G401 (cell line): ENCODE measurements around the gene CFAP69. TPM values are rescaled to one million over a fixed set of nuclear protein-coding genes. Genes with fewer than 3 reads are reported as not detected.

Source experiments
- DNase-seq: peaks from one replicate; pipeline ENCODE4 v3.0.0-alpha.2; 2015; ENCODE audit warnings: low spot score
- in situ Hi-C: cut with HindIII; loops from 2 replicates; pipeline ENCODE4 v1.10.0; 2016; ENCODE audit warnings: low sequenced_read_pairs, mixed read lengths
- total RNA-seq: library from RNA; depleted of rRNA; stranded (reverse); fragments of >200 nt; shearing (Covaris generic); gene quantifications from 2 replicates; pipeline ENCODE4 v1.2.3, GENCODE V29; 2014

CFAP69 gene
- total RNA-seq, 1 experiment from 2014 or later: 3.3 TPM

DNA sequence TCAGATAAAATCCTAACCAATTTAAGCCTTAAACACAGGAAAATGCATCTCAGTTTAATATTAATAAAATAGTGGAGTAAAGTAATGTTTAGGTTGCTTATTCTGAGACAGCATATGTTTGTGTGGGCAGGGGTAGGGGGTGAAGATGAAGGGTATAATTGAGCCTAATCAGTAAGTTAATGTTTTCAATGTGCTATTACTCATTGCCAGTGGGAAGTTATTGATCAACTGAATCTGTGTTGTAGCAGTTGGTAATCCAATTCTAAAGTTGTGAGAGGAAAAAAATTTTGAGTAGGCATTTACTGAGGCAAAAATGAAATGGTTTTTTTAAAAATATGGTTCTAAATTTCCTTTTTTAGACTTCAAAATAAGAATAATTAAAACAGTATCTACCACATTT, 16.5 kb downstream of the CFAP69 start:
- no peak for DNase-seq
- in situ Hi-C loops: no loop called here

DNA sequence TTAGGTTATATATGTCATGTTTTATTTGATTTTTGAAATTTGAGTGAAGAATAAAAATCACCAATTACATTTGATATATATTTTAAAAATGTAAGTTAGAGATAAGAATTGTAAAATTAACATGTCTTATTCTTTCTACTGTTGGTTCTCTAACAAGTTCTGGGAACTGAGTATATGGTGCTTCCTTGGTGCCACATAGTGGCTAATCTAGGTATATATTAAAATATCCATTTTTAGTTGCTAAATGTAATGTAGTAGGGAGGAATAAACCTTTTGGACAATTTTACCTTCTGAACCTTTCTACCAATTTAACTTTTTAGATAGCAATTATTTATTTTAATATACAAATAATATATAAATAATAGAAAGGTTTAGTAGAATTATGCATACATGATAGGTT, 17.5 kb downstream of the CFAP69 start:
- DNase-seq: peak; percentile 44
- in situ Hi-C loops: no loop called here

DNA sequence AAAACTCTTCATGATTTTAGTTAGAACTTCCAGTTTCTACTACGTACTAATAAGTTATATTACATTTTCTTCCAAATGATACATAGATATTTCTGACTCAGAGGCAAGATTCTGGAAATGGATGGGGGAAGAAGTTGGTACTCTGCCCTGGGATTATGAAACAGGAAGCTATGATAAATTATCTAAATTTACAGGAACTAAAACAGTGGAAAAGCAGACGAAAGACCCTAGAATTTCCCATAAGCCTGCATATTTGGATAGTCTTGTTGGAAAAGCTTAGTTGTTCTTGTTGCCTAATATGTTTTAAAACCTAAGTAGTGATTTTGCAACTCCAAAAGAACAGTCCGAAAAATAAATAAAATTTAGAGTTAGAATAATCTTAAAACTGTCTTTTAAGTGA, 21.8 kb downstream of the CFAP69 start:
- no peak for DNase-seq
- in situ Hi-C loops: no loop called here

DNA sequence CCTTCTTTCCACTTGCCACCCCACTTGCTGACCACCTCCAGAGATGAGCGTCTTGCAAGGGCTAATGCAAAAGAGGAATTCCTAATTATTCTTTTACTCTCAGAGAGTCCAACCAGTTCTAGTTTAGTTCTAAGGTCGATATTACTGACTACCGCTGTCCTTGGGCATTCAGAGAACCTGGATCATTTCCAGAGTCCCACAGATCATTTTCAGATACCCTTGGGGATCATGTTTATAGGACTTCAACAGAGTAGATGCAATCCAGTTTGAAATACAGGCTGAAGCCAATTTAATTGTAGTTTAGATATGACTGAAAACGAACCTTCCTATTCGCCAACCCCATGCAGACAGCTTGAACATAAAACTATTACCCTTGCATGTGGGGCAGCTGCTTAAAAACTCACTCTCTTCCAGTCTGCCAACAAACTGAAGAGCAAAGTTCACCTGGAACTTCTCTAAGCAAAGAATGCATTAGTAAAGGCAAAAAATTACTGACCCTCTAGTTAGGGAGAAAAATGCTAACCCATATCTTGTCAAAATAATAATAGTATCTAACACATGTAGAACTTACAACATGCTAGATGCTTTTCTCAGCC, 22.4 kb downstream of the CFAP69 start:
- DNase-seq: no peak
- in situ Hi-C loops: no loop called here

DNA sequence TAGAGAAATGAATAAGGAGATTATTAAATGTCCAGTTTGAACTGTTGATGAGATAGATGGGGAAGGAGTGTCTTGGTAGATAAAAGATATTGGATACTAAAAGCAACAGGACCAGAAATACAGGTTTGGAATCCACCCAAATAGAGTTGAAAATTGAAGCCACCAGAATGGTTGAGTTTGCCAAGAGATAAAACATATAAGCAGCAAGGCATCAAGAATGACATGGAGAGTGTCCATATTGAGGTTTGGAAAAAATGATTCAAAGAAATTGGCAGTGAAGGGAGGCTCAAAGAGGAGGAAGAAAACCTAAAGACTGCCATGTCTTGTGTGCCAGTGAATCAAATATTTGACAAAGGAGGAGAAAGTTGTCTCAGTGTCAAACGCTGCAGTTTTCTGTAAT, 24.2 kb downstream of the CFAP69 start:
- in situ Hi-C loops: no loop called here
- DNase-seq: no peak

DNA sequence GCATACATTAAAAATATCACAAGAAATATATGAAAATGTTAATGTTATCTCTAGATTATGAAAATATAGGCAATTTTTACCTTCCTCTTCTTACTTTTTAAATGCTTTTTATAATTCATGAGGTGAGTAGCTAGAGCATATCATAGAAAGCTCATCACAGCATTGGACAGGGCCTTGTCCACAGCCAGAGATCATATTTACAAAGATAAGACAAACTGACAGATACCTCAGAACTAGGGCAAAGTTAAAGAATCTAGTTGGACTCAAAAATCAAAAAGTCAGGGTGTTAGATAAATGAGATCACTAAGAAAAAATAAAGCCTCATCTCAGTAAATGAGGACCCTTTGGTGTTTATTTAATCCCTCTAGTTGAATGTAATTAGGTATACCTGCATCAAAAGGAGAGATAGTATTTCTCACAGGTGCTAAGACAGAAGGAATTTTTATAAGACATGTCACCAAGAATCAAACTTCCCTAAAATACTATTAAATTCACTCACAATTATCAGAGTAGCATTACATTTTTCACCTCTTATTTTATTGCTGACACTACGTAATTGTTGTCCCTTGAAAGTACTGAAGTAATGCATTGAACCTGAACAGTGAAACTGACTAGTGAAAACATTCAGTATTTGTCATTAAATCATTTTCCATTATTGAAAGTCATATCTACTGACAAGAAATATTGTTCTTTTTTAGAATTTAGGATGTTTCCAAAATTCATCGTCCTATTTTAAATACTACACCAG, 25.6 kb downstream of the CFAP69 start:
- DNase-seq: no peak
- in situ Hi-C loops: no loop called here

DNA sequence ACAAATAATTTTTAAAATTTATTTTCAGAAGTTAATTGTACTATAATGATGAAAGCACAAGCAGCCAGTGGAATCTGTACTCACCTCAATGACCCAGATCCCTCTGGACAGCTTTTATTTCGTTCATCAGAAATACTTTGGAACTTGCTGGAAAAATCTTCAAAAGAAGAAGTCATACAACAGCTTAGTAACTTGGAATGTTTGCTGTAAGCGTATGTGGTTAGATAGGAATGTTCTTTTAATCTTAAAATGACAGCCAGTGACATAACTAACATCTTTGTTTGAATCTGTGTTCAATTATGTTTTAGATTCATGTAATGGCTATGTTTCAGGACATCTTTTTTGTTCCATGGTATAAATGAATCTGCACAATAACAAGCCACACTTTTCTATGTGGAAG, 26.8 kb downstream of the CFAP69 start:
- in situ Hi-C loops: no loop called here
- DNase-seq: no peak

DNA sequence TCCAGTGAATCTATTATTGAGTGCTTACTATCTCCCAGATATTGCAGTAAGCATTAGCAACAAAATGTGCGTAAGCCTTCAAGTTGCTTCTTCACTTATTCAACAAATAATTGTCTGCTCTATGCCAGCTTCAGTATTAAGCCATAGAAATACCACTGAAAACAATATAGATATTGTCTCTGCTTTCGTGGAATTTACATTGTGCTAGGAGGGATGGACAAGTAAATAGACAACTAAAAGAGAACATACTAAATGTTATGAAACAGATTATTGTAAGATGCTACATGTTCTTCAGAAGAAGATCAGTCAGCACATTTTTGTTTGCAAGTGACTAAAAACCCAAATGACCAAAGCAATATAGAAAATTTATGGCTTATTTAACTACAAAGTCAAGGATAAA, 27.3 kb downstream of the CFAP69 start:
- in situ Hi-C loops: no loop called here
- no peak for DNase-seq

DNA sequence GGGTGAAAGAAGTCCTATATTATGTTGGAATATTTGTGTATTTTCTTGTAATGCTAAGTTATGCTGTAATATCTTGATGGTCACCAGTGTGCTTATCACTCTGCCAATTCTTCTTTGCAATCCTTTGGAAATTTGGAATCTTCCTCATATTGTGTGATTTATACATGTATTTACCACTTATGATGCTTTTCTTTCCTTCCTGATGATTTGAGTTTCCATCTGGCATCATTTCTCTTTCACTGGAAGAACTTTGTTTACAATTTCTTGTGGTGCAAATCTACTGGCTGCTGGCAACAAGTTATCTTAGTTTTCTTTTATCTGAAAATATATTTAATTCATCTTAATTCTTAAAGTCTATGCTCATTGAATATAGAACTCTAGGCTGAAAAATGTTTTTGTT, 29.2 kb downstream of the CFAP69 start:
- DNase-seq: no peak
- in situ Hi-C loops: no loop called here

DNA sequence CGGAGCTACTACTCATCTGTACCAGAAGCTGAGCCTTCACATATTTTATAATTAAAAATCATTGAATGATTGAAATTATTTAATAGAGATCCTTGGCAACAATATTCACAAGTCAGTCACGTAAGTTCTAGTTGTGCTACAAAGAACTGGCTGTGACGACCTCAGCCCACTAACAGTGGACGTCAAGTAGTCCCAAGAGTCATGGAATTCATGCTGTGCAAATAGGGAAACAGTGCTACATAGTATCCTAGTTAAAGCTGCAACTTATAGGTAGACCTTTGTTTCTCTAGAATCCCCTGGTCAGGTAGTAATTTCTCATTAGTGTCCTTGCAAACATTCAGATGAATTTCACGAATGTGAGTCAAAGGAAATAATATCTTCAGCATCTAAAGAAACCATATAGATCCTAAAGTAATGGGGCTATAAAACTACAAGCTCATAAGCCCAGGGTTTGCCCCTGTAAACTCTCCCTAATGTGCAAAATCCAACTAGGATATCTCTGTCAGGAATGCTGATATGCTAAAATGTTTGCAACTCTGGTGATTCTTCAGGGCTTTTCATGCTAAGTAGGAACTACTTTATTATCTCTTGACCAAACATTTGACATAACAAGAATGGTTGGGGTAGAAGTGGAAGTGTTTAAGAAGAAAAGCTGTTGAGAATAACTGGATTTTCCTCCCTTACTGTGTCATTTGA, 31.2 kb downstream of the CFAP69 start:
- in situ Hi-C loops: no loop called here
- no peak for DNase-seq

DNA sequence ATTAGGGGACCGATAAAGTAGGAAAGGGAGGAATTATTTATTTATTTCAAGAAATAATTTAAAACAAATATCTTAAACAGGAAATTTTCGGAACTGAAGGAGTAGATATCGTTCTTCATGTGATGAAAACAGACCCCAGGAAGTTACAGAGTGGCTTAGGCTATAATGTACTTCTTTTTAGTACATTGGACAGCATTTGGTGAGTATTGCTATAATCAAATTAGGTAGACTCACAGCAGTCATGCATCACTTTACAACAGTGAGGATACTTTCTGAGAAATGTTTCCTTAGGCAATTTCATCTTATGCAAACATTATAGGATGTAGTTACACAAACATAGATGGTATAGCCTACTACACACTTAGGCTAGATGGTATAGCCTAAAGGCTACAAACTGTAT, 43.2 kb downstream of the CFAP69 start:
- in situ Hi-C loops: no loop called here
- DNase-seq: no peak

DNA sequence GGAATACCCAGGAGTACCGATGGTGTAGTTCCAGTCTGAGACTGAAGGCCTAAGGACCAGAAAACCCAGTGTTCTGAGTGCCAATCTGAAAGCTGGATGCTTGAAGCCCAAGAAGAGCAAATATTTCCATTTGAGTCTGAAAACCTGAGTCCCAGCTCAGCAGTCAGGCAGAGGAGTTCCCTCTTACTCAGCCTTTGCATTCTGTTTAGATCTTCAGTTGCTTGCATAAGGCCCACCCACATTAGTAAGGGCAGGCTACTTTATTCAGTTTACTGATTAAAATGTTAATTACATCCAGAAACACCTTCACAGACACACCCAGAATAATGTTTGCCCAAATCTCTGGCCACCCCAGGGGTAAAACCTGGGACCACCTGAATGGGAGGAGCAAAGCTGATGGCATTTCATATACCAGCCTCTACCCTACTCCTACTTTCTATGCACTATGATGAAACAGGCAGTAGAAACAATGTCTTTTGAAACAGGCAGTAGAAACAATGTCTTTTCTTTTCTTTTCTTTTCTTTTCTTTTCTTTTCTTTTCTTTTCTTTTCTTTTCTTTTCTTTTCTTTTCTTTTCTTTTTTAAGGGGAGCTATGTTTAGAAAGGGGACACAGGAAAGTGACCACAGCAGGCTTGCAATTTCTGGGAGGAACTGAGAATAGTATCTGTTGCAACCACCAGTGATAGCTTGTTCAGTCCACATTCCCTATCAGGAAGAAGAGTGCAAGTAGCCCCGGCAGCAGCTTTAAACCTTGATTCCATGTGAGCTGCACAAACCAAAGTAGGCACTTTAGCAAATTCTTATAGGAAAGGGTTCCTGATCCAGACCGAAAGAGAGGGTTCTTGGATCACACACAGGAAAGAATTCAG, 45.5 kb downstream of the CFAP69 start:
- in situ Hi-C loops: no loop called here
- DNase-seq: no peak

DNA sequence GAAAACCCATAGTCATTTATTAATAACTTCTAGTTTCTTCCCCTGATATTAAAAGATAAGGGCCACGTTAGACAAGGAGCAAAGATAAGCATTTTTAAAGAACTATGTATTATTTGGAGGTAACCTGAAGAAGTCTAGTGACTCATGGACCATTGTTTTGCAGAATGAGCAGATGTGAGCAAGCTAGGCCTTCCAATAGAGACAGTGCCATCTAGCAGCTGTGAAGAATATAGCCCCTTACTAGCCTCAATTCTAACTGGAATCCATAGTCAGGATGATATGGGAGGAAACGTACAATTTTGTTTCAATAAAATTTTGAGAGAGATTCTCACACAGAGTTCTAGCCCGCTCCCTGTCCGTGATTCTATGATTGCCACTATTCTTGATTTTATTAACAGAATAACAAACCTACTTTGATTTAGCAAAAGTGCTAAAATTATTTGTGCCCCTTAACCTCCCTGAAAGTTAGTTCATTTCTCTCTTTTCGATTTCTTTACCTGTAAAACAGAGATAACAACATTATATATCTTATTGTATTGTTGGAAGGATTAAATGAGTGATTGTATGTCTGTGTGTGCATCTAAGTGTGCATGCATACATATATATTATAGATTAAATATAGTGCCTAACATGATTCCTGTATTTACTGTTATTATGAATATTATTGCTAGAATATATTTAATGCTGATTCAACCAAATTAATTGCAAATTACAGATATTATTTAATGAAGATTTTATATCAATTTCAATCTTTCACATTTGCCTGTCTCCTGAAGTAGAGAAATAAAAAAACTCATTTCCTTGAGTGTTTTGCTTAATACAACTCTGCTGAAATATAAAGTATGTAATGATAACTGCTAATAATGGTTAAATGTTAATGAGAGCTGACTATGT, 53.4 kb downstream of the CFAP69 start:
- peak; percentile 38 for DNase-seq
- in situ Hi-C loops: no loop called here

DNA sequence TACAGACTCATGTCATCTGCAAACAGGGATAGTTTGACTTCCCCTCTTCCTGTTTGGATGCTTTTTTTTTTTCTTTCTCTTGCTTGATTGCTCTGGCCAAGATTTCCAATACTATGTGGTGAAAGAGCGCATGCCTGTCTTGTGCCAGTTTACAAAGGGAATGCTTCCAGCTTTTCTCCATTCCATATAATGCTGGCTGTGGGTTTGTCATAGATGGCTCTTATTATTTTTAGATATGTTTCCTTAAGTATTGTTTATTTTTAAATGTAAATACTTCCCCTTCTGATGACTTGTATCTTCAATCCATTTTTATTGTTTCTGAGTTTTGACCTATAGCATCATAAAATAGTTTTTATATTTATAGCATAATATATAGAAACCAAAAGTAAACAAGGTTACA, 58.3 kb downstream of the CFAP69 start:
- in situ Hi-C loops: no loop called here
- DNase-seq: no peak

DNA sequence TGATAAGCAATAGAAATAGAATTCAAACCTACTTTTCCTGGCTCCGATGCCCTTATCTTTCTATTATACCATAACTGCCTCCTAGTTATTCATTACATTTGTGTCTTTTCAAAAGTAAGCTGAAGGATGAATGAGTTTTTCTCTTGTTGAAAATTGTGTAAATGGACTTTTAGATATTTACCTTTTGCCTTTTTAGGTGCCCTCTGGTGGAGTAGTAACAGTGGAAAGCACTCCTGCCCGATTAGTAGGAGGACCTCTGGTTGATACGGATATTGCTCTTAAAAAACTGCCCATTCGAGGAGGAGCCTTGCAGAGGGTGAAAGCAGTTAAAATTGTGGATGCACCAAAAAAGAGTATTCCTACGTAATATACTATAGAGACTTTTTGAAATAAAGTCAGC, 64.9 kb downstream of the CFAP69 start:
- DNase-seq: no peak
- in situ Hi-C loops: no loop called here

DNA sequence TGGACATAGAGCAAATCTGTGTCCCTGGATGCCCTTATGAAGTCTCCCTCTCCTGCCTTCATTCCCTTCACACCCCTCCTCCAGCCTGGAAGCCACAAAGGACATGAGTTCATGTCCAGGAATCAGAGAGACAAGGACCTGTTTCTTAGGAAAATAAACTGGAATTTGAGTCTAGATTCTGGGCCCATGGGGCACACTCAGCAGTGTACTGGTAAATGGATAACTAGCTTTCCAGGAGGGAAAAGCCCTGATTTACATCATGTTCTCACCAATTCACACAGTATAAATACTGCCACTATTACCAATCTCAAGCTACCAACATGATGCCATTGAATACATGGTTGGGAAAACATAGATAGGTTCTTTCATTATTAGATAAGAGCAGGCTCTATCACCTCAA, 66.2 kb downstream of the CFAP69 start:
- in situ Hi-C loops: no loop called here
- DNase-seq: no peak

DNA sequence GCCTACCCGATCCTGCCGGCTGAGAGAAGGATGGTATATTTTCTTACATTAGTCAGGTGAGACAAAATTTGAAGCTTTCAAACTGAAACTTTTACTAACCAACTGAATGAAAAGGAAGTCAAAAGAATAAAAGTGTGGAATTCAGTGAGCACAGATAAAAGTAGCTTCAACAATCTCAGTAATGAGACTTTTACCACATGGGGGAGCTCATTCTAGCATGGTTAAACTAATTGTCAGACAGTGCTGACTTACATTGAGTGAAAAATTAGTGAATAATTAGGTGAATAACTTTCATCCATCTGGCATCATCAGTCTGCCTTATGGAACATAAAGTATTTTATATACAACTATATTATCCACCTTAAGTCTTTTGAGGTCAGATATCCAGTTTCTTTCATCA, 67.8 kb downstream of the CFAP69 start:
- peak; percentile 19 for DNase-seq
- in situ Hi-C loops: no loop called here

DNA sequence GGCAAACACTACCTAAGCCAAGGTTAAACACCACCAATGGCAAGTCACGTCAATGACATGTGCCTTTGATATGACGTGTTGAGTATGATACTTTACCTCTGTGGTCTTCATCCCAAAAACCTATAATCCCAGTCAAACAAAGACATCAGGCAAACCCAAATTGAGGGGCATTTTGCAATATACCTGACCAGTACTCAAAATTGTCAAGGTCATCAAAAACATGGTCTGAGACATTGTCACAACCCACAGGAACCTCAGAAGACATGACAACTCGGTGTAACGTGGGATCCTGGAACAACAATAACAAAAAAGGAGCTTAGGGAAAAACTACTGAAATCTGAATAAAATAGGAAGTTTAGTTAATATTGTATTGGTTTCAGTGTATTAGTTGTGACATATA, 68.9 kb downstream of the CFAP69 start:
- DNase-seq: no peak
- in situ Hi-C loops: no loop called here

DNA sequence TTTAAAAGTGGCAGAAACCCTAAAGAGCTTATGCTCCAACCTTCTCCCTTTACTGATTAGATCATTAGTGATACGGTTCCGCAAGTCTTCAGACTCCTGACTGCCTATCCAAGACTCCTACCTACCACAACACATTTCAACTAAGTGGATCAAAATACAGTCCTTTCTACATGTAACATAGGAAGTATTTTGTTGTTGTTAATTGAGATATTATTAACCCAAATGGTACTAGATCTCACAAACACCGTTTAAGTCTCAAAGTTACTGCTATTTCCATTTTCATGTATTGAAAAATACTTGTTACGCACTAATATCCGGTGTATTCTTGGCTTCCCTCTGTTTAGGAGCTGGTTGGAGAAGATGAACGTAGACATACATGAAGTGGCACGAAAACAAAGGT, 75.0 kb downstream of the CFAP69 start:
- in situ Hi-C loops: no loop called here
- DNase-seq: no peak
